Upper lobe of left lung (tissue), 4 donors: ENCODE data around the gene BAIAP2L1.

ENCODE experiments used
- CTCF ChIP-seq, 6 experiments: fragments of 450-650 bp in 4 of 6; fragments of 200-600 bp in 2 of 6; sonication (generic) in 2 of 6; IDR thresholded peaks; one replicate each; pipeline ENCODE4 v1.5.1; 2016 to 2019; ENCODE audit warnings: antibody characterized with exemption in 6 of 6
- EP300 ChIP-seq, 4 donors: sonication (generic); formaldehyde crosslinking; IDR thresholded peaks; one replicate each; pipeline ENCODE4 v1.5.1; 2017; ENCODE audit warnings: antibody characterized with exemption in 4 of 4, control low read depth in 2 of 4
- POLR2A ChIP-seq, 4 donors: fragments of 450-650 bp; IDR thresholded peaks; one replicate each; pipeline ENCODE4 v1.5.1; 2016 to 2017; ENCODE audit warnings: antibody characterized with exemption in 4 of 4, mild to moderate bottlenecking in 2 of 4

GRCh38 chr7:98387131-98387530 is 13.8 kb downstream of the BAIAP2L1 start:
- TF ChIP-seq POLR2A (IDR thresholded peaks at IDR 0.05): no peak
- TF ChIP-seq EP300 (IDR thresholded peaks at IDR 0.05): no peak
- TF ChIP-seq CTCF (IDR thresholded peaks at IDR 0.05): no peak
